GM12878 (cell line): ENCODE measurements around the gene LBR. TPM values are rescaled to one million over a fixed set of nuclear protein-coding genes. Genes with fewer than 3 reads are reported as not detected.

Experiments used
- ATAC-seq: fragments of 200-7000 bp; cut with Tn5 transposase; 3 replicates; pipeline ENCODE4 v1.9.1; 2020; ENCODE audit warnings: mild to moderate bottlenecking, moderate library complexity
- BruUV-seq: library from RNA; stranded (reverse); fragments of 400-500 nt; replicated peaks from 2 replicates; lab custom pipeline; 2021; lab: Mats Ljungman, UMichigan
- CTCF ChIA-PET: fragments of 300-600 bp; sonication (Branson Sonifier 250); formaldehyde crosslinking; extraction: SDS; loops from one replicate; lab custom pipeline; 2021; ENCODE audit warnings: inconsistent platforms; lab: Yijun Ruan, JAX
- POLR2A ChIA-PET: fragments of 350-600 bp; formaldehyde crosslinking; extraction: SDS; loops from one replicate; lab custom pipeline; 2021; ENCODE audit warnings: inconsistent platforms; lab: Charles Lee
- RAD21 ChIA-PET: fragments of 300-600 bp; sonication (Branson Sonifier 250); formaldehyde crosslinking; loops from one replicate; lab custom pipeline; 2023; ENCODE audit warnings: antibody characterized with exemption; ENCODE audit not compliant: unreplicated experiment; lab: Charles Lee
- SMC1A ChIA-PET: fragments of 300-600 bp; sonication (Branson Sonifier 250); formaldehyde crosslinking; loops from one replicate; lab custom pipeline; 2023; ENCODE audit not compliant: unreplicated experiment, uncharacterized antibody; lab: Charles Lee
- DNase-seq: peaks from one replicate; pipeline ENCODE4 v3.0.0-alpha.2; 2011; ENCODE audit warnings: low read depth, low spot score
- FAIRE-seq: peaks from 3 replicates; lab custom pipeline; 2011; peaks lifted over from hg19 to GRCh38; lab: Jason Lieb, UNC
- H2AFZ ChIP-seq: 2 replicates; pipeline ENCODE4 v1.6.0; 2011; ENCODE audit warnings: low read depth, low read length, control low read depth; ENCODE audit not compliant: control insufficient read depth
- H3K27ac ChIP-seq: 2 replicates; pipeline ENCODE4 v1.5.1; 2011; ENCODE audit warnings: control low read depth; ENCODE audit not compliant: control insufficient read depth, insufficient read depth
- H3K27me3 ChIP-seq, 2 experiments: replicated peaks in 1 of 2; 2 replicates each; pipeline versions ENCODE4 v1.6.0 to v1.6.1; 2011; ENCODE audit warnings: low read length in 1 of 2; ENCODE audit not compliant: control insufficient read depth in 2 of 2, insufficient read depth in 2 of 2
- H3K36me3 ChIP-seq, 2 experiments: 2 replicates each; pipeline ENCODE4 v1.5.1; 2011; ENCODE audit warnings: low read length in 1 of 2; ENCODE audit not compliant: control insufficient read depth in 2 of 2, insufficient read depth in 2 of 2
- H3K4me1 ChIP-seq: 2 replicates; pipeline ENCODE4 v1.6.1; 2011; ENCODE audit warnings: mild to moderate bottlenecking, low read length, moderate library complexity, mixed read lengths; ENCODE audit not compliant: control insufficient read depth, insufficient read depth
- H3K4me2 ChIP-seq: 2 replicates; pipeline ENCODE4 v1.6.0; 2011; ENCODE audit warnings: control low read depth; ENCODE audit not compliant: control insufficient read depth, insufficient read depth
- H3K4me3 ChIP-seq: fragments of 200-600 bp; sonication (generic); 2 replicates; pipeline ENCODE4 v1.5.1; 2016
- H3K79me2 ChIP-seq: 2 replicates; pipeline ENCODE4 v1.6.0; 2011; ENCODE audit warnings: low read length; ENCODE audit not compliant: control insufficient read depth, insufficient read depth
- H3K9ac ChIP-seq: 2 replicates; pipeline ENCODE4 v1.8.0; 2011; ENCODE audit warnings: low read length, control low read depth, mixed read lengths; ENCODE audit not compliant: control insufficient read depth, insufficient read depth
- H3K9me3 ChIP-seq: replicated peaks from 3 replicates; pipeline ENCODE4 v1.5.1; 2011; ENCODE audit warnings: mild to moderate bottlenecking, low read length; ENCODE audit not compliant: control insufficient read depth, insufficient read depth
- H4K20me1 ChIP-seq: 2 replicates; pipeline ENCODE4 v1.6.0; 2011; ENCODE audit not compliant: control insufficient read depth, insufficient read depth
- KAT2A ChIP-seq: conservative IDR thresholded peaks from 2 replicates; pipeline ENCODE4 v1.6.1; 2011; ENCODE audit warnings: low read depth, low read length; ENCODE audit not compliant: control insufficient read depth
- NRF1 ChIP-seq: conservative IDR thresholded peaks from 2 replicates; pipeline ENCODE4 v1.6.1; 2011; ENCODE audit warnings: mild to moderate bottlenecking, low read depth, low read length, improper control_type of control experiment
- SRF ChIP-seq, 2 experiments: IDR thresholded peaks; 2 replicates each; pipeline ENCODE4 v1.6.1; 2011; ENCODE audit warnings: low read depth in 2 of 2, low read length in 2 of 2, mild to moderate bottlenecking in 1 of 2, moderate library complexity in 1 of 2
- ZZZ3 ChIP-seq: IDR thresholded peaks from 2 replicates; pipeline ENCODE4 v1.6.1; 2011; ENCODE audit warnings: low read depth; ENCODE audit not compliant: control insufficient read depth, insufficient read length
- WGBS: methylation state at CpG from one replicate; pipeline ENCODE4 v1.1.6; 2016; ENCODE audit warnings: low lambda C conversion rate; ENCODE audit not compliant: insufficient replicate concordance, insufficient coverage; ENCODE audit errors: missing lambda C conversion rate; 5-methylcytosine and 5-hydroxymethylcytosine counted together
- in situ Hi-C: fragments of 300-500 bp; cut with MboI; formaldehyde crosslinking; loops from 9 replicates; pipeline ENCODE4 v1.14.3; 2018; ENCODE audit warnings: mixed read lengths
- intact Hi-C: fragments of 100-400 bp; cut with micrococcal nuclease; formaldehyde crosslinking; loops from one replicate; pipeline ENCODE4 v1.14.2; 2022; ENCODE audit not compliant: unreplicated experiment
- polyA plus RNA-seq, 11 experiments: library from polyadenylated mRNA; depleted of rRNA in 4 of 11; unstranded in 6 of 11; stranded (reverse) in 5 of 11; fragments of >200 nt; fragmentation: Nextera tagmentation in 4 of 11; fragmentation: Illumina TruSeq in 1 of 11; extraction: Ambion mirVana in 4 of 11; extraction: Trizol in 1 of 11; gene quantifications; 1 replicate in 1 of 11; 2 replicates in 10 of 11; pipeline versions ENCODE4 v1.2.1 to v1.2.3, GENCODE V29; 2011 to 2016; ENCODE audit warnings: inconsistent platforms in 2 of 11, missing spikeins in 2 of 11, low read depth in 1 of 11
- total RNA-seq, 4 experiments: library from RNA; depleted of rRNA in 3 of 4; stranded (reverse); fragments of >200 nt in 3 of 4; fragmentation: Illumina TruSeq in 1 of 4; extraction: Trizol in 1 of 4; gene quantifications; 2 replicates each; pipeline versions ENCODE4 v1.2.1 to v1.2.3, GENCODE V29; 2013 to 2021

LBR gene
- total and polyA plus RNA-seq, 10 of the 15 experiments (the other 5 are each of a cell fraction or from before 2014, with no cell fraction given): 81.8 to 178 (median 114) TPM

GRCh38 chr1:225453797-225454648, 26.2 kb upstream of the LBR start:
- TF ChIP-seq SRF (IDR thresholded peaks at IDR 0.05; ENCODE audit: low read depth in 2 of 2, low read length in 2 of 2): no peak
- no peak for TF ChIP-seq ZZZ3
- TF ChIP-seq KAT2A: no peak
- no peak for TF ChIP-seq NRF1
- ChIA-PET CTCF (interaction anchor here (1.3 to 1.6 kb wide), 4 partner anchors 9 to 28 kb away, joined by 3 to 9 read pairs (median 4); no protein-coding TSS in a partner anchor), POLR2A (interaction anchor here (0.6 to 1.3 kb wide), 6 partner anchors 8 to 235 kb away, joined by 3 to 4 read pairs (median 4); partner anchors contain the start of gene LBR), SMC1A (interaction anchor here (1.6 to 1.9 kb wide), 3 partner anchors 9 to 29 kb away, joined by 5 to 11 read pairs (median 6); no protein-coding TSS in a partner anchor), RAD21 (interaction anchor here (1.1 to 1.5 kb wide), 3 partner anchors 13 to 537 kb away, joined by 4 to 5 read pairs (median 5); no protein-coding TSS in a partner anchor)
- no peaks in the 10 kb centered on the region for H3K4me1 ChIP-seq
- H3K27ac ChIP-seq: no peak overlapping the region
- no peak for DNase-seq
- ATAC-seq: no peak
- BruUV-seq: no TSS peak
- H3K79me2 ChIP-seq: no peaks in the 10 kb centered on the region
- no peak overlapping the region for H3K4me2 ChIP-seq
- in situ Hi-C loops: no loop called here
- intact Hi-C loops: no loop called here
- no peak overlapping the region for H2AFZ ChIP-seq
- no peaks in the 10 kb centered on the region for H3K27me3 ChIP-seq
- no peak overlapping the region for H3K4me3 ChIP-seq
- H3K9ac ChIP-seq: no peak overlapping the region
- FAIRE-seq: no peak
- 19% methylated on average over 5 of the region's 5 CpGs for WGBS
- H3K36me3 ChIP-seq: no peaks in the 10 kb centered on the region
- H3K9me3 ChIP-seq: no peaks in the 10 kb centered on the region; the same call in 2 of the 3 replicates
- H4K20me1 ChIP-seq: no peaks in the 10 kb centered on the region
